HG03066 (cell line): ENCODE results near the gene GRM2.
"Not testable (repeated sequence)": the region's sequence is repeated elsewhere in the genome, so short reads cannot be mapped to it uniquely, and the experiment has no call there.

ENCODE experiments used
- ATAC-seq: cut with Tn5 transposase; IDR thresholded peaks from one replicate; pipeline ENCODE4 v1.9.1; 2021; ENCODE audit warnings: low read depth; ENCODE audit not compliant: unreplicated experiment

GRM2 gene

DNA sequence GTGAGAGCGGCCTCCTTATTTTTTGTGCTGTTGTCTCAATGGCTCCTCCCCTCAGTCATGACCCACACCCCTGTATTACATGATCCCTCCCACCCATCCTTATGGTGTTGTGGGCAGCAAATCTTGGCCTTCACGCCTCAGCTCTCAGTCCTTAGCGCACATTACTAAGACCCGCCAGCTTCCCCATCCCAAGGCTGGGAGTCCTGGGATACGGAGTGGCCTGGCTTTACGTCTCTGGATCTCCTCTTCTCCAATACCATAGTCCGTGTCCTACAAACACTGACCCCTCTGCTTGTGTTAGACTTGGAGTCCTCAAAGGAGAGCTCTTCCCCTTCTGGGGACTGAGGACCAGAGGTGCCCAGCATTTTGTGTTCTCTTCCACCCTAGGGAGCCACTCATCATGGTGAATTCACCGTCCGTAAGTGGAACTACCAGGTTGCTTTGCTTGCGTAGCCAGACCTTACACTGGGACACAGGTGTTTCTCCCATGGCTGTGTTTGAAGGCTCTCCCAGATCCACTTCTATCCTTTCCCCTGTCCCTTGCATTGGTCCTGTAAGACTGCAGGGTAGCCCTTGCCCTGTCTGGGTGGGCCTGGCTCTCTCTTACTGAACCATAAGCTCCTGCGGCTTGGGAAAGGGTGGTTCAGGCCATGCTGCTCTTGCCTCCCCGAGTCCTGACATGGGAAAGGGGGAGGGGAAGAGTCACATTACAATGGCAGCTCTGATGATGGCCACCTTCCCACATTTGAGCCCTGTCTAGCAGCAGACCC lies 13.6 kb downstream of the GRM2 start:
- no peak for ATAC-seq

DNA sequence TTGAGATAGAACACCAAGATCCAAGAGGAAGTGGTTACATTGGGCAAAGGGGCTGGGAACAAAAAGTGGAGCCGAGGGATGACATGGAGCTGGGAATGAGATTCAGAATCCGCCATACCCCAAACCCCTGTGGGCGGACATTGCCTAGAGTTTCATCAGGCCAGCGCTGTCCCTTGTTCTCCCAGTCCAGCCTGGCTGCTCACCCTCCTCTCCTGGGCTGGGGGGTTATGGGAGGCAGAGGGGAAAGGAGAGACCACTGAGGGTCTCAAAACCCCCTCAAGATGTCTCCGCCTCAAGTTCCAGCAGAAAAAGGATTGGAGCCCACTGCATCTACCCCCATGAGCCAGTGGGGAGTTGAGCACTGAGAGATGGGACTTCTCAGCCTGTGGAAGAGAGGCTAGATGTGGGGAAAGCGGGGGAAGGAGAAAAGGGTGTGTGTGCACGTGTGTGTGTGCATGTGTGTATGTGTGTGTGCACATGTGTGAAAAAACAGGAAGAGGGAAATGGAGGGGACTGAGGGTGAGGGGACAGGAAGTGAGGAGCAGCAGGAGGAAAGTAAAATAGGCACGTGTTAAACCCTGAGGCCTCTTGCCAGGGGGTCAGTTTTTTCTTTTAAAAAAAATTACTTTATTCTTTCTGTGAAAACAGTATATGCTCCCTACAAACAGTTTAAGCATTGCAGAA lies 14.3 kb downstream of the GRM2 start:
- ATAC-seq, result no peak

DNA sequence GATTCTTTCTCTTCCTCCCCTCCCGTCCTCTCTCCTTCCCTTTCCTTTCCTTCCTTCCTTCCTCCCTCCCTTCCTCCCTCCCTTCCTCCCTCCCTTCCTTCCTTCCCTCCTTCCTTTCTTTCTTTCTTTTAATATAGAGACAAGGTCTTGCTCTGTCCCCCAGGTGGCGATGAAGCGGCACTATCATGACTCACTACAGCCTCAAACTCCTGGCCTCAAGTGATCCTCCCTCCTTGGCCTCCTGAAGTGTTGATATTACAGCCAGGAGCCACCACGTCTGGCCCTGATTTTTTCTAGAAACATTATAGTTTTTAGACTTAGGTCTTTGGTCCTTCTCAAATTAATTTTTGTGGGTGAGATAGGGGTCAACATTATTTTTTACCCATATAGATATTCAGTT lies 15.5 kb downstream of the GRM2 start:
- ATAC-seq, result no peak

DNA sequence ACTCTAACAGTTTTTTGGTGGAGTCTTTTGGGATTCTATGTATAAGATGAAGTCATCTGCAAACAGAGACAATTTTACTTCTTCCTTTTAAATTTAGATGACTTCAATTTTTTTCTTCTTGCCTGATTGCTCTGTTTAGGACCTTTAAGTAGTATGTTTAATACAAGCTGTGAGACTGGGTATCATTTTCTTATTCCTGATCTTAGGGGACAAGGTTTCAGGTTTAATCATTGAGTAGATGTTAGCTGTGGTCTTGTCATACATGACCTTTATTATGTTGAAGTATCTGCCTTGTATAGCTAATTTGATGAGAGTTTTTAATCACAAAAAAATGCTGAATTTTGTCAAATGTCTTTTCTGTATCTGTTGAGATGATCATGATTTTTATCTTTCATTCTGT lies 20.6 kb downstream of the GRM2 start:
- no peak for ATAC-seq

DNA sequence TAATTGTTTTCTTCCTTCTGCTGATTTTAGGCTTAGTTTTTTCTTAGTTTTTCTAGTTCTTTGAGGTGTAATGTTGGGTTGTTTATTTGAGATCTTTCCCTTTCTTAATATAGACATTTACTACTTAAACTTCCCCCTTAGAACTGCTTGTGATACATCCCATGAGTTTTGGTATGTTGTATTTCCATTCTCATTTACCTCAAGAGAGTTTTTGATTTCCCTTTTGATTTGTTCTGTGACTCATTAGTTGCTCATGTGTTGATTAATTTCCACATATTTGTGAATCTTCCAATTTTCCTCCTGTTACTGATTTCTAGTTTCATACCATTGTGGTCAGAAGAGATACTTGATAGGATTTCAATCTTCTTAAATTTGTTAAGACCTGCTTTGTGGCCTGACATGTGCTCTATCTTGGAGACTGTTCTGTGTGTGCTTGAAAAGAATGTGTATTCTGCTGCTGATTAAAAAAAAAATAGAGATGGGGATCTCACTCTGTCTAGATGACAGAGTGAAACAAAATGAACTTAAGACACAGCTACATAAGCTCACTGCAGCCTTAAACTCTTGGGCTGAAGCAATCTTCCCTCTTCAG lies 22.3 kb downstream of the GRM2 start:
- no peak for ATAC-seq

DNA sequence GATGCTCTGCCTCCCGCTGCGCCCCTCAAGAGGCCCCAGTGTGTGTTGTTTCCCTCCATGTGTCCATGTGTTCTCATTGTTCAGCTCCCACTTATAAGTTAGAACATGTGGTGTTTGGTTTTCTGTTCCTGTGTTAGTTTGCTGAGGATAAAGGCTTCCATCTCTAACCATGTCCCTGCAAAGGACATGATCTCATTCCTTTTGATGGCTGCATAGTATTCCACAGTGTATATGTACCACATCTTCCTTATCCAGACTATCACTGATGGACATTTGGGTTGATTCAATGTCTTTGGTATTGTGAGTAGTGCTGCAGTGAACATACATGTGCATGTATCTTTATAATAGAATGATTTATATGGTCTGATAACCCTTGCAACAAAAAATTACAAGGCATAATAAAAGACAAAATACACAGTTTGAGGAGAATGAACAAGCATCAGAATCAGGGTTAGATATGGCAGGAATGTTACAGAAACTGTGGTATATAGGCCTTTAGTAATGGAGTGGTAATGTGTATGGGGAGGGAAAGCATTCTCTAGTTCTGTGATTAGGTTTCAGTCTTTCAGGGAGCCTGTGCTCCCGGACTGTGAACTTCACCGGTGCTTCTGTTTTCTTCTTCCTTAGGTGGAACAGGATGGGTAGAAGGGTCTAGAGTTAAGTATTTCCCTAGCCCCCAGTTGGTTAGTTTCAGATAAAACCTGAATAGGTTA lies 27.1 kb downstream of the GRM2 start:
- ATAC-seq, result no peak

DNA sequence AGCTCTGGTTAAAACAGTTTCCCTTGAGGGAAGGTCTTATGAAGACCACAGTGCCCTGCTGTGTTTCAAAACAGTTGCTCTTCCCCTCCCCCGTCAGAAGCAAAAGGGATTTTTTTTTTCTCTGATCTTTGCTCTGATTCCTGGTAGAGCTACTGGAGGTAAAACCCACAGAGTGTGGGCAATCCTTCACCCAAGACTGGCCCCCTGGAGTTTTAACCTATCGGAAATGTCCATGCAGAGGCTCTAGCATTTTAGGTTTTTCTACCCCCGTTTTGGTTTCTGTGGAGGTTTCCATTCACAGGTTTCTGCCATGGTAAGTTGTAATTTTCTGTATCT lies 27.7 kb downstream of the GRM2 start:
- no peak for ATAC-seq

DNA sequence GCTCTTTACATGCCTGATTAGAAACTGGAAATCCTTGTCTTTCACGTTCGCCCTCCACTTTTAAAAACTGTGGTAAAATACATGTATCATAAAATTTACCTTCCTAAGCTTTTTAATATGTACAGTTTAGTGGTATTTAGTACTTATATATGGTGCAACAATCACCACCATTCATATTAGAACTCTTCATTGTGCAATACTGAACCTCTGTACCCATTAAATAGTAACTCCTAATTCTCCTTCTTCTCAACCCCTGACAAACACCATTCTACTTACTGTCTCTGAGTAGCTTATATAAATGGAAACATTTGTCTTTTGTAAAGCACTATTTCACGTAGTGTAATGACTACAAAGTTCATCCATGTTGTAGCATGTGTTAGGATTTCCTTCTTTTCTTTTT lies 28.2 kb downstream of the GRM2 start:
- ATAC-seq, result no peak

DNA sequence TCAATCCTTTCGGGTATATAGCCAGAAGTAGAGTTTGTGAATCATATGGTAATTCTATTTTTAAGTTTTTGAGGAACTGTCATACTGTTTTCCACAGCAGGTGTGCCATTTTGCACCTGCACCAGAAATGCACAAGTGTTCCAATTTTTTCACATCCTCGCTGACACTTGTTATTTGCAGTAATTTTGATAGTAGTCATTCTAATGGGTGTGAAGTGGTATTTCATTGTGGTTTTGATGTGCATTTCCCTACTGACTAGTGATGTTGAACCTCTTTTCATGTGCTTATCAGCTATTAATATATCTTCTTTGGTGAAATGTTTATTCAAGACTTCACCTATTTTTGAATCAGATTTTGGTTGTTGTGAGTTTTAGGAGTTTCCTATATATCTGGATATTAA lies 29.1 kb downstream of the GRM2 start:
- ATAC-seq, result no peak

DNA sequence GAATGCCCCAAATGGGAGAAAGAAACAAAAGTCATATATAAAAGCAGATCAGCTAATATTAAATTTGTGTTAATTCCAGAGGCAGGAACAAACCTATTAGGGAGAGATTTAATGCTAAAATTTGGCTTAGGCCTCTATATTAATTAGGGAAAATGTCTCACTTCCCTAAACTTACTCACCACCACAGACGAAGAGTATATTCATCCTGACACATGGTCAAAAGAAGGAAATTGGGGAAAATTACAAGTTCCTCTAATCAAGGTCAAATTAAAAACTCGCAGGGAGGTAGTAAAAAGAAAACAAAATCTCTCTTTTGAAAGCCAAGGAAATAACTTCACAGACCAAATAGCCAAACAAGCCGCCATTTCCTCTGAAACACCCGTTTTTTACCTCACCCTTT lies 32.2 kb downstream of the GRM2 start:
- ATAC-seq, result no peak

DNA sequence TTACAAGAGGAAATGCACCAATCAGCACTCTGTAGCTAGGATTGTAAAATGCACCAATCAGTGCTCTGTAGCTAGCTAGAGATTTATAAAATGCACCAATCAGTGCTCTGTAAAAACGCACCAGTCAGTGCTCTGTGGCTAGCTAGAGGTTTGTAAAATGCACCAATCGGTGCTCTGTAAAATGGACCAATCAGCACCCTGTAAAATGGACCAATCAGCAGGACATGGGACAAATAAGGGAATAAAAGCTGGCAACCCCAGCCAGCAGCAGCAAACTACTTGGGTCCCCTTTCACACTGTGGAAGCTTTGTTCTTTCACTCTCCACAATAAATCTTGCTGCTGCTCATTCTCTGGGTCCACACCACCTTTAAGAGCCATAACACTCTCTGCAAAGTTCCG lies 35.5 kb downstream of the GRM2 start:
- ATAC-seq, result not testable (repeated sequence)

DNA sequence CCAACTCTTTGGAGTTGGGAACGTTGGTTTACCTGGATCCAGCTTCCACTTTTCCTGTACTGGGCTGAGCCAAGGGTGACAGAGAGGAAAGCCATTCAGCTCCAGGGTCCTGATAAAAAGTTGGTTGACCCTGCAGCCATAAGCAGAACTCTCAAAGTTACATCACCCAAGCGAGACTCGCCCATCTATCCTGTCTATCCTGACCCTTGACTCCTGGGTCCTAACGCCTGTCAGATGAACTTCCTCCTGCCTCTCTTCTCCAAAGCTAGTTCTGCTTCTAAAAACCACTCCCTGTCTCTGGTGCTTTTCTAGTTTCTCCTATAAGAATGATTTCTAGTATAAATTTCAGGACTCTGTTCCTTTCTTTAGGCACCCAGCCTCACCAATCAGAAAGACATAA lies 36.1 kb downstream of the GRM2 start:
- not testable (repeated sequence) for ATAC-seq

DNA sequence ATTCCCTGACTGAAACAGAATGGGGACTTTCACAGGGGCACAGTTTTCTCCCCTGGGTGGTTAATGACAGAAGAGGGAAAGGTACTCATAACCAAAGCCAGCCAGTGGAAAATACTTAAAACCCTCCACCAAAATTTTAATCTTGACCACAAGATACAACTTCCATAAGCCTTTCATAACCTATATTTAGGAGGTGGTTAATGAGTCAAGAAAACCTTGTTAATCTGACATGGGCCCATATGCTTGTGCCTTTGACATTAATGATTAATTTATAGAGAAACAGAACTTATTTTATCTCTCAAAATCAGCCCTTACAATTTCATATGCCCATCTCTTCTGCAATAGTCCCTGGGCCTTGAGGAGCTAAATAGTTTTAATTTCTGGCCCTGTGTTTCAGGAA lies 41.0 kb downstream of the GRM2 start:
- no peak for ATAC-seq

DNA sequence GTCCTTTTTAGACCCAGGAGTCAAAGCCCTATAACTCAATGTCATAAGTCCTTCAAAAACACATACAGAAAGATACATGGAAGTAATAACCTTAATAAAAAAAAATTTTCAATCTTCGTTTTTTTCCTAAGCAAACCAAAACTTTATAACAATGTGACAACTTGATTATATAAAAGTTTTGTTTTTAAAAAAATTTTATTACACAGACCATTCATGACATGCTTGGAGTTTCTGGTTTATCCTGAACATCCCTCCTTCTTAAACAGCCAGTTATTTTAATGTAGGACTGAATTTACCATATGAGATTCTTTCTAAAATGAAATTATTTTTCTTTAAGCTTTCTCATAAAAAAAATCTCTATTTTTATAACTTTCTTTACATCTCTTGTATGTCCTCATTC lies 41.5 kb downstream of the GRM2 start:
- no peak for ATAC-seq

DNA sequence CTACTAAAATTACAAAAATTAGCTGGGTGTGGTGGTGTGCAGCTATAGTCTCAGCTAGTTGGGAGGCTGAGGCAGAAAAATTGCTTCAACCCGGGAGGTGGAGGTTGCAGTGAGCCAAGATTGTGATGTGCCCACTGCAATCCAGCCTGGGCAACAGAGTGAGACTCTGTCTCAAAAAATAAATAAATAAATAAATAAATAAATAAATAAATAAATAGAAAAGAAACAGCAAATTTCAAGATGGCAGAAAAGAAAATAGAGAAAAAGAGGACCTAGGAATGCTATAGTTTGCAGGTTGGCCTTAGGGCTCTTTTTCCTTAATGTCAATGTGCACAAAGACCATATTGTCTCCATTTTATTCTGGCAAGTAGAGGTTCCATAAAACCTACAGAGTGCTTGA lies 44.0 kb downstream of the GRM2 start:
- ATAC-seq, result no peak

DNA sequence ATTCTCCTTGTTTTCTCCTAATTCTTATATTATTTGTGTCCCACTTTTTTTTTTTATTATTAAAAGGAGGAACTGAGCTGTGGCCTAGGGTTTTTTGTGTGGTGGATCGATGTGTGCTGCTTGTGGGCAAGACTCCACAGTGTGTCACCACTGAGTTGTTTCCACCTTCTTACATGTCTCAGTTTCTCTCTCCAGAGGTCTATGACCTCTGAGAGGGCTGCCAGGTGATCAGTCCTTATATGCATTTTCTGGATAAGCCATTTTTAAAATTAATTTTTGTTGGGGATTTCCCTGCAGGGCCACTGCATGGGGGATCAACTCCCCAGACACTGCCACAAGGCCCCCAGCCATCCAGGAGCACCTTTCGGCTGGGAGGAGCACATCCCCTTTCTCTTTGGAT lies 44.4 kb downstream of the GRM2 start:
- ATAC-seq, result no peak

DNA sequence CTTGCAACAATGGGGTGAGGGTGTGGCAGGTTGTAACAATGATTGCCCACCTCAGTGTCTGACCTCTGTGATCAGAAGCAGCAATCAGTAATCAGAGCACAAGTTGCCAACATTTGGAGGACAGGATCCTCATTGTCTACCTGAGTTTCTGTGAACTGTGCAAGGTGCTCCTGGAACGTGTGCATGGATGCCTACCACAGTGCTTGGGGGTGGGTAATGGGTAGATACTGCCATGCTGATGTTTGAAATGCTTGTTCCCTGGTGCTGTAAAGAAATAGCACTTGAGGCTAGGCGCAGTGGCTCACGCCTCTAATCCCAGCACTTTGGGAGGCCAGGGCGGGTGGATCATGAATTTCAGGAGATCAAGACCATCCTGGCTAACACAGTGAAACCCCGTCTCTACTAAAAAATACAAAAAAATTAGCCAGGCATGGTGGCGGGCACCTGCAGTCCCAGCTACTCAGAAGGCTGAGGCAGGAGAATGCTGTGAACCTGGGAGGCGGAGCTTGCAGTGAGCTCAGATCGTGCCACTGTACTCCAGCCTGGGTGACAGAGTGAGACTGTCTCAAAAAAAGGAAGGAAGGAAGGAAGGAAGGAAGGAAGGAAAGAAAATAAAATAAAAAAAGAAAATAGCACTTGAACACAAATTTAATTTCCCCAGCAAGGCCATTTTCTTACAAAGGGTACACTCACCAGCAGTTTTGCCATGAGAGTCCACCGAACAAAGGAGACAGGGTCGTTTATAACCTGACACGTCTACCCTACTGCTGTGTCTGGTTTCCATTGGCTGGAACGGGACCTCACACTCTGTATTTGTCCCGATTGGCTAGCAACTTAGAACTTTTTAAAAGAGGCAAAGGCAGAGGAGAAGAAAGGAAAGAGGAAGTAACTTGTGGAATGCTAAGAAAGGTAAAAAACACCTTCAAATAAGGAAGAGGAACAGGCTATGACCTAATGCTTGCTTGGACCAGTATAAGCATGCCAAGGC lies 47.2 kb downstream of the GRM2 start:
- not testable (repeated sequence) for ATAC-seq

DNA sequence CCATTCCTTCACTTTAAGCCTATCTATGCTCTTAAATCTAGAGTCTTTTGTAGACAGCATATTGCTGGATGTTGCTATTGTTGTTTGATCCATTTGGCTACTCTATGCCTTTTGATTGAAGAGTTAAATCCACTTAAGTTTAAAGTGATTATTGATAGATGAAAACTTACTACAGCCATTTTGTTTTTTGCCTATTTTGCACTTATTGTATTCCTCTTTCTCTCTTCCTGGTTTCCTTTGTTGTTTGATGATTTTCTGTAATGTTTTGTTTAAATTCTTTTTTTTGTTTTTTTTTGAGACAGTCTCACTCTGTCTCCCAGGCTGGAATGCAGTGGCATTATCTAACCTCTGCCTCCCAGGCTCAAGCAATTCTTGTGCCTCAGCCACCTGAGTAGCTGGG lies 52.3 kb downstream of the GRM2 start:
- no peak for ATAC-seq
